HG03575 (cell line): ENCODE data around the gene YKT6.
"Not testable (repeated sequence)": the region's sequence is repeated elsewhere in the genome, so short reads cannot be mapped to it uniquely, and the experiment has no call there.

Source experiments
- ATAC-seq: cut with Tn5 transposase; IDR thresholded peaks from one replicate; pipeline ENCODE4 v1.9.1; 2021; ENCODE audit not compliant: unreplicated experiment, insufficient number of reproducible peaks, low FRiP score; ENCODE audit errors: extremely low read depth

YKT6 gene

GRCh38 chr7:44167920-44168319 lies 32.9 kb upstream of the YKT6 start:
- no peak for ATAC-seq

GRCh38 chr7:44171901-44172300 lies 28.9 kb upstream of the YKT6 start:
- not testable (repeated sequence) for ATAC-seq

- no peak for ATAC-seq
Measured at GRCh38 chr7:44172352-44172751, 28.4 kb upstream of the YKT6 start.

GRCh38 chr7:44172803-44173424 lies 27.9 kb upstream of the YKT6 start:
- ATAC-seq: no peak

- ATAC-seq: no peak
Measured at GRCh38 chr7:44173911-44174693, 26.7 kb upstream of the YKT6 start.

GRCh38 chr7:44174694-44174948 lies 26.2 kb upstream of the YKT6 start:
- ATAC-seq: not testable (repeated sequence)

GRCh38 chr7:44175730-44176129 lies 25.0 kb upstream of the YKT6 start:
- ATAC-seq: no peak

GRCh38 chr7:44176486-44176885 lies 24.3 kb upstream of the YKT6 start:
- ATAC-seq: no peak

GRCh38 chr7:44177570-44178131 lies 23.1 kb upstream of the YKT6 start:
- ATAC-seq: no peak

GRCh38 chr7:44180631-44181030 lies 20.1 kb upstream of the YKT6 start:
- ATAC-seq: no peak

- no peak for ATAC-seq
Measured at GRCh38 chr7:44182827-44183226, 18.0 kb upstream of the YKT6 start.

GRCh38 chr7:44183386-44183785 lies 17.4 kb upstream of the YKT6 start:
- no peak for ATAC-seq

- no peak for ATAC-seq
Measured at GRCh38 chr7:44184206-44184872, 16.4 kb upstream of the YKT6 start.

- no peak for ATAC-seq
Measured at GRCh38 chr7:44184873-44185446, 15.8 kb upstream of the YKT6 start.

GRCh38 chr7:44185729-44186128 lies 15.0 kb upstream of the YKT6 start:
- no peak for ATAC-seq

- no peak for ATAC-seq
Measured at GRCh38 chr7:44186736-44187135, 14.0 kb upstream of the YKT6 start.

GRCh38 chr7:44187636-44188416 lies 13.0 kb upstream of the YKT6 start:
- ATAC-seq: no peak

GRCh38 chr7:44188480-44189225 lies 12.1 kb upstream of the YKT6 start:
- ATAC-seq: no peak
